Measurements from ENCODE around the gene COX18.

COX18 gene, protein sequence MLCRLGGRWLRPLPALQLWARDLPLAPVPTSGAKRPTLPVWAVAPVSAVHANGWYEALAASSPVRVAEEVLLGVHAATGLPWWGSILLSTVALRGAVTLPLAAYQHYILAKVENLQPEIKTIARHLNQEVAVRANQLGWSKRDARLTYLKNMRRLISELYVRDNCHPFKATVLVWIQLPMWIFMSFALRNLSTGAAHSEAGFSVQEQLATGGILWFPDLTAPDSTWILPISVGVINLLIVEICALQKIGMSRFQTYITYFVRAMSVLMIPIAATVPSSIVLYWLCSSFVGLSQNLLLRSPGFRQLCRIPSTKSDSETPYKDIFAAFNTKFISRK

GRCh38 chr4:73069338-73070073 lies at the start of gene COX18:
Gene COX18, minus strand, starts transcription at chr4:73069716. Its CDS starts 67 bp downstream, at chr4:73069649.
- peak; percentile 65 for DNase-seq

GRCh38 chr4:73109493-73109892 lies 40.0 kb upstream of the COX18 start:
- DNase-seq = no peak

DNA sequence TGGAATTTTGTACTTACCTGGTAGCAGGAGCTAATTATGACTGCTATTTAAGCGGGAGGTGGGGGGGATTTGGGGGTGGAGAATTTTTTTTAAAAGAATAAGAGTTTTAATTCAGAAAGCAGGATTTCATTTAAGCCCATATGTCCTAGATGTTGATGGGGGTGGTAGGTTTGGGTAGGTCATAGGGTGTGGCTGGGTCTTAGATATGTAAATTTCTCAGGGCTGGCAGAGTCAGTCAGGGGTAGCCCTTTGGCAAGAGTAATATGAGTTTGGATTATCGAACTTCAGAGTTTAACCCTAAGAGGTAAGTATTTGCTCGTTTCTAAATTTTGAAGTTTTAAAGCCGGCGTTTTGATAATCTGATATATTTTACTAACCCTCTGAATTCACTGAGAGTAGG lies 35.2 kb upstream of the COX18 start:
- DNase-seq = no peak

- DNase-seq = no peak
Measured at GRCh38 chr4:73103799-73104503, 34.4 kb upstream of the COX18 start.

GRCh38 chr4:73099143-73099542 lies 29.6 kb upstream of the COX18 start:
- no peak for DNase-seq

DNA sequence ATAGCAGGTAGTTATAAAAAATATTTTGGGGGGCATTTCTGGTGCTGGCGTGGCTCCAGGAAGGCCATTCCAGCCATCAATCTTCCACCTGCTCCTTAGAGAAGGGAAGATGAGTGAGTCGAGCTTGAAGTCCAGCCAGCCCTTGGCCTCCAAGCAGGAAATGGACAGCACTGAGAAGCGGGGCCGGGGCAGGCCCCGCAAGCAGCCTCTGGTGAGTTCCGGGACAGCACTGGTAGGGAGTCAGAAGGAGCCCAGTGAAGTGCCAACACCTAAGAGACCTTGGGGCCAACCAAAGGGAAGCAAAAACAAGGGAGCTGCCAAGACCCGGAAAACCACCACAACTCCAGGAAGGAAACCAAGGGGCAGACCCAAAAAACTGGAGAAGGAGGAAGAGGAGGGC lies 29.2 kb upstream of the COX18 start:
- DNase-seq = no peak

GRCh38 chr4:73098016-73098415 lies 28.5 kb upstream of the COX18 start:
- DNase-seq = no peak

DNA sequence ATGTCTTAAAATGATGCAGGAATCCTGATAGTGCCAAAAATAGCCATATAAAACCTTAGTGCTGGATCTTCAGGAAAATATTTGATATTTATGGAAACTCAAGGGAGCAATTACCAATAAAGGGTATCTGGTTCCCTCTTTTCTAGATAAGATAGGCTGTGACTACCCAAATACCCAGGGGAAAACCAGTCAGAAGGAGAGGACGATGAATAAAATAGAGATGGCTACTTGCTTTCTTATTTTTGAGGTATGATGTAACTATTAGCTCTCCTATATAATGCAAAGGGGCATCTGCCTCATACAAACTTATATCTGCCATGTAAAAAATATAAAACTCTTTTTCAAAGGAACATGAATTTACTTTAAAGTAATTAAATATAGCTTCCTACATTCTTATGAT lies 23.4 kb upstream of the COX18 start:
- DNase-seq = no peak

DNA sequence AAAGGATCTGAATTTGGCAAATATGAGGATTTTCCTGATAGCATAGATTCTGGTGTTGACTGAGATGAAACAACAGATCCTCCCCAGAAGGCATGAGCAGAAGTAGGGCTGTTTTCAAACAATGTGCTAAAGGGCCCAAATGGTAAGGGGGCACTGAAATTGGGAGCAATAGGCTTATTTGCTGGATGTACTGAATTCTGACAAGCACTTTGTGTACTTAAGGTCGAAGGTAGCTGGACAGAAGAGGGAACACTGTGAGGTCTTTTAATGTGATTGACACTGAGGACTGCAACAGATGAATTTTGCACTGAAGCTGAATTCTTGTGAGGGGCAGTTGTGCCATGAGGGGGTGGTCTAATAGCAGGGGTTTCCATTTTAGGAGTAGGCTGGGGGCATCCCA lies 21.2 kb upstream of the COX18 start:
- DNase-seq = no peak

GRCh38 chr4:73087871-73088270 lies 18.4 kb upstream of the COX18 start:
- DNase-seq = no peak

DNA sequence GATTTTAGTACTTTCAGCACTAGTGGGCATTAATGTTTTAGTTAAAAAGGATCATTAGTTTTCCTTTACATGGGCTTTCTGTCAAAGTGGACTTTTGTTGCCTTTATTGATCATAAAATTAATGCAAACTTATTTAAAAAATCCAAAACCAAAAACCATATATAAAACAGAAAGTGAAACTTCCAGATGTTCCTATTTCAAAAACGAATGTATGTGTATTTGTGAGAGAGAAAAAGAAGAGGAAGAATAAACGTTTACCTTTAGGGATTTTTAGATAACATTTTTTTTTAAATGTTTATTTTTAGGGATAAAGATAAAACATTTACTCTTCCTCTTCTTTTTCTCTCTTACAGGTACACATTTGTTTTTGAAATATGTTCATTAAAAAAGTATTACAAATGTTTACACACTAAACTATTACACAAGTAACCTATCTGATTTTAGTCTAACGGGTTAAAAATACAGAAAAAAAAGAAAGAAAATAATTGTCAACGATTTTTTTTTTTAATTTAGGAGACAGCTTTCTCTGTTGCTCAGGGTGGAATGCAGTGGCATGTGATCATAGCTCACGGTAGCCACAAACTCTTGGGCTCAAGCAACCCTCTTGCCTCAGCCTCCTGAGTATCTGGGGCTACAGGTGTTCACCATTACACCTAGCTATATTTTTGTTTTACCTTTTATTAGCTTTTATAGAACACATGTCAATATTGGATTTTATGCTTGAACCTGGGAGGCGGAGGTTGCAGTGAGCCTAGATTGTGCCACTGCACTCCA lies 16.8 kb upstream of the COX18 start:
- no peak for DNase-seq

GRCh38 chr4:73080789-73081188 lies 11.3 kb upstream of the COX18 start:
- no peak for DNase-seq

- DNase-seq = no peak
Measured at GRCh38 chr4:73075832-73076231, 6.3 kb upstream of the COX18 start.

- no peak for DNase-seq
Measured at GRCh38 chr4:73070074-73070390, 516 bp upstream of the COX18 start.

DNA sequence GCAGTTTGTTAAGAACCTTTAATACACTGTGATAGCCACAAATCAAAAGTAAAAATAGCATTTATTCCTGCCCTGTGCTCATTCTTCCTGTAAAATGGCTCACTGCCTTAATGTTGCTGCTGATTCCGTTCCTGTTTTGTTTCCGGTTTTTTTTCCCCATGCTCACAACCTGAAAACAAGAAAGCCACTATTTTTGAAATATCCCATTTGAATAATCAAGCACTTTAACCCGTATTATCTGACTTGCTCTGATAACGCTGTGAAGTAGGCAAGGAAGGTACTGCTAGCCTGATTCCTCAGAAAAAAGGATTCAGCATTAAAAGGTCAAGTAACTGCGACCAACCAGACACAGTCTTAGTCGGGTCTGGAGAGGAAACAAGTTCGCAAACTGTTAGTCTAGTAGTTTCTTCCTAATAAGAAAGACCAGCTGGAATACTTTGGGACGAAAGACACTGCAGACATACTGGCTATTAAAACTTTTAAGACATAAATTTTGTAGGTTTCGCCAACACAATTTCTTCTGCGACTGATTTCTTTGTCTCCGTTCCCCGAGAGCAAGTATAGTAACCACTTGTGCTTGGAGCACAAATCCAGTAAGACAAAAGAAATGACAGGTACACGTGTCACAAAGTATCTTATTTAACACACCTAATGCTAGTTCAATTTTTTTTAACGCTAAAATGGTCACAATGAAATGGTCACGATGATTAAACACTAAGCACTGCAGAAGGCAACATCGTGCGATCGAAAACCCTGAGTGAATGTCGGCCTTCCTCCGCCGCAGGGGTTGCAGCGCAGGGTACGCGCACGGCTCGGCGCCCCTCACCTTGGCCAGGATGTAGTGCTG lies 802 bp downstream of the COX18 start:
- DNase-seq = peak; percentile 7

DNA sequence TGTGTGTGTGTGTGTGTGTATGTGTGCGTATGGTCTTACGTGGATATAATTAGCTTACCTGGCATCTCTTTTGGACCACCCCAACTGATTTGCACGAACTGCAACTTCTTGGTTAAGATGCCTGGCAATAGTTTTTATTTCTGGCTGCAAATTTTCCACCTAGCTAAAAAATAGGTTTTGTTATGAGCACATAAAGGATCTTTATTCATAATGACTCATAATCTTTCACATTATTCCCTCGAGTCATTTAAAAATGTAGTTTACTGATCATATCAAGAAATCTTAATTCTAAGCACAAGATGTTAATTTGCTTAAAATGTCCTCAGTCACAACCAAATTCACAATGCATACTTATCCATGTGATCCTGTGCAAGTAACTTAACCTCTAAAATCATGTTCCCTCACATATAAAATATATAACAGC lies 1.5 kb downstream of the COX18 start:
- DNase-seq = no peak

DNA sequence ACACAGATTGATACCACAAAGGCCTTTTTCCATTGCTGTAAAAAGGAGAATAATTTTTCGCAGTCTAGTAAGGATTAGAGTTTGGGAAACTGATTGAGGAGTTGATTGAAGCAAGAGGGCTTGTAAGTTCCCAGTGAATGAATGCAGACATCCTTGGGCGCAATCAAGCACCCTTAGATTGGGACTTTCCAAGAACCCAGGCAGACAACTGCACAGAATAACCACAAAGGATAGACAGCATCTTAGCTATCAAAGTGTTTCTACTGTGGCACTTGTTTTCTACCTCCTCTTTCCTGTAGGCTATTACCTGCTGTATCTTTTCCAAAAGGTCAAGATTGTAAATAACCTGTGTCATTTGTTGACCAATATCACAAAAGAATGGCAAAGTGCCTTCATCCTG lies 2.6 kb downstream of the COX18 start:
- DNase-seq = no peak

GRCh38 chr4:73066445-73066844 lies 3.1 kb downstream of the COX18 start:
- no peak for DNase-seq

GRCh38 chr4:73064536-73064935 lies 5.0 kb downstream of the COX18 start:
- DNase-seq = no peak

GRCh38 chr4:73055241-73055897 lies 14.1 kb downstream of the COX18 start:
- no peak for DNase-seq

- DNase-seq = no peak
Measured at GRCh38 chr4:73053974-73054480, 15.5 kb downstream of the COX18 start.

DNA sequence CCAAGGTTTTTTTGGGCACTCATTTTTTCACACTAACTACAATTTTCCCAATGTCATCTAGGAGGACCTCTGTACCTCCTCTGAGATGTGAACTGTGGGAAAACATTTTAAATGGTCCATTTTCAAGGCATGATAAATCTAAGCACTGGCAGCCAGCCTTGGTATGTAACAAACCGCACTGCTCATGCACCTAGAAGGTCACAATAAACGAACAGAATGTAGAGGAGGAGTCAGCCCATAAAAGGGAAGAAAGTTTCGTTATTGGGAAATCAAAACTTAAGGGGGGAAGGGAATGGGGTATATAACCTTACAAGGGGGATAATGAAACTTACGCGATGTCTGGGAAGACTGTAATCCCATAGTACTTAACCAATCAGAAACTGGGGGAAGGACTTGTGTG lies 16.4 kb downstream of the COX18 start:
- no peak for DNase-seq

All from NCI-H2107 (cell line).